ACHN (cell line): Measurements from ENCODE around the gene VPS9D1.
"Not testable (repeated sequence)": the region's sequence is repeated elsewhere in the genome, so short reads cannot be mapped to it uniquely, and the experiment has no call there.

Experiments used
- DNase-seq: peaks from one replicate; pipeline ENCODE4 v3.0.0-alpha.2; 2015
- in situ Hi-C: cut with HindIII; loops from 2 replicates; pipeline ENCODE4 v1.10.0; 2017; ENCODE audit warnings: low sequenced_read_pairs, low pct_ligation_motif_present, low pct_unique_long_range_greater_than_20kb

The VPS9D1 gene

DNA sequence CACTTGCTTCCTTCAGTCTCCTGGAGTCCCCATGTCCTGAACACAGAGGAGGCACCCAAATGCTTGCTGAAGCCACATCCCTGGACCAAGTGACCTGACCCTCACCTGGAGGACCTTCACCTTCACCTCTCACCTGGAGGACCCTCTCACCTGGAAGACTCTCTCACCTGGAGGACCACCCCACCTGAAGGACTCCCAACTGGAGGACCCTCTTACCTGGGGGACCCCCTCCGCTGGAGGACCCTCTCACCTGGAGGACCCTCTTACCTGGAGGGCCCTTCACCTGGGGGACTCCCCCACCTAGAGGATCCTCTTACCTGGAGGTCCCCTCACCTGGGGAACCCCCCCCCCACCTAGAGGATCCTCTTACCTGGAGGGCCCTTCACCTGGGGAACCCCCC lies 34.8 kb downstream of the VPS9D1 start:
- no peak for DNase-seq

DNA sequence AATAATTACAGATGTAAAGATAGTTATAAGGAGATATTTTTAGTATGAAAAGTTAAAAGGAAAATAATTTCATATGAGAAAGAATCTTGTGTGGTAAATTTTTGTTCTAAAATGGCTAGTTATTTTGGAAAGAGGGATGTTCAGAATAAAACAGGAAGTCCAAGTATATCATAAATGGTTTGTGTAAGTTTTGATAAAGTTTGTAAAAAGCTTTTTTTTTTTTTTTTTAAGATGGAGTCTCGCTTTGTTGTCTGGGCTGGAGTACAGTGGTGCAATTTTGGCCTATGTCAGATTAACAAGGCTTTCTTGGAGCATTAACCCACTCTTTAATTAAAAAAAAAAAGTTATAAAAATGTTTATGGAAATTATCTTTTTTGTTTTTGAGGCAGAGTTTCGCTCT lies 42.4 kb downstream of the VPS9D1 start:
- in situ Hi-C loops = no loop called here
- peak; percentile 34 for DNase-seq

More for the DNA sequence above, 34.8 kb downstream of the VPS9D1 start:
- in situ Hi-C loops = no loop called here

DNA sequence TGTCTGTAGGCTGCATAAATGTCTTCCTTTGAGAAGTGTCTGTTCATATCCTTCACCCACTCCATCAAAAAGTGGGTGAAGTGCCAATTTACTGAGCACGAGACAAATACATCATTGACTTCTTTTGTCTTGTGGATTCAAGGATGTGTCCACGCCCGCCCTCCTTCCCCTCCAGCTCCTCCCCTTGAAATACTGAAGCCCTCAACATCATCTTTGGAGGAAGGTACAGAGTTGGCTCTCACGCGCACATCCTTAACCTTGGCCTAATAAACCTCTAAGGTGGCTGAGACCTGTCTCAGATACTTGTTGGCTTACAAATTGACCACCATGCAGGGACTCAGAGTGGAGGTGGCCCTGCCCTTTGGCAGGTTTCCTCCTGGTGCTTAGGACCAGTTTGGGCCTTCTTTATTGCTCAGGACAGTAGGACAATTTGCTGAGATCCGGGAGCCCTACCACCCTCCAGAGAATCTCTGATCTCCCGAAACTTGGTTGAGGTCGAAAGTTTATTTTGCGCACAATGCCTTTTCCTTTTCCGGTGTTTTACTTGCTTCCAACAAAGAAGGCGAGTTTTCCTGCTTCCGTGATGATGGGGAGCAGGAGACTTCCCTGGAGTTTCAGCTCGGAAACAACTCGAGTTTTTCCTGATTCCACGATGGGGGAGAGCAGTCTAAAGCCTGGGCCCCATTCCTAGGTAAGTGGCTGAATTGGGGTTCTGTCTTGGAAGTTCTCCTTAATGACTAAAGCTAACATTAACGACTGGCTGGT lies 48.3 kb downstream of the VPS9D1 start:
- in situ Hi-C loops = no loop called here
- DNase-seq = no peak

DNA sequence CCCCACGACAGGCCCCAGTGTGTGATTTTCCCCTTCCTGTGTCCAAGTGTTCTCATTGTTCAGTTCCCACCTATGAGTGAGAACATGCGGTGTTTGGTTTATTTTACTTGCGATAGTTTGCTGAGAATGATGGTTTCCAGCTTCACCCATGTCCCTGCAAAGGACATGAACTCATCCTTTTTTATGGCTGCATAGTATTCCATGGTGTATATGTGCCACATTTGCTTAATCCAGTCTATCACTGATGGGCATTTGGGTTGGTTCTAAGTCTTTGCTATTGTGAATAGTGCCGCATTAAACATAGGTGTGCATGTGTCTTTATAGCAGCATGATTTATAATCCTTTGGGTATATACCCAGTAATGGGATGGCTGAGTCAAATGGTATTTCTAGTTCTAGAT lies 49.1 kb downstream of the VPS9D1 start:
- in situ Hi-C loops, DNase-seq: not testable (repeated sequence)

DNA sequence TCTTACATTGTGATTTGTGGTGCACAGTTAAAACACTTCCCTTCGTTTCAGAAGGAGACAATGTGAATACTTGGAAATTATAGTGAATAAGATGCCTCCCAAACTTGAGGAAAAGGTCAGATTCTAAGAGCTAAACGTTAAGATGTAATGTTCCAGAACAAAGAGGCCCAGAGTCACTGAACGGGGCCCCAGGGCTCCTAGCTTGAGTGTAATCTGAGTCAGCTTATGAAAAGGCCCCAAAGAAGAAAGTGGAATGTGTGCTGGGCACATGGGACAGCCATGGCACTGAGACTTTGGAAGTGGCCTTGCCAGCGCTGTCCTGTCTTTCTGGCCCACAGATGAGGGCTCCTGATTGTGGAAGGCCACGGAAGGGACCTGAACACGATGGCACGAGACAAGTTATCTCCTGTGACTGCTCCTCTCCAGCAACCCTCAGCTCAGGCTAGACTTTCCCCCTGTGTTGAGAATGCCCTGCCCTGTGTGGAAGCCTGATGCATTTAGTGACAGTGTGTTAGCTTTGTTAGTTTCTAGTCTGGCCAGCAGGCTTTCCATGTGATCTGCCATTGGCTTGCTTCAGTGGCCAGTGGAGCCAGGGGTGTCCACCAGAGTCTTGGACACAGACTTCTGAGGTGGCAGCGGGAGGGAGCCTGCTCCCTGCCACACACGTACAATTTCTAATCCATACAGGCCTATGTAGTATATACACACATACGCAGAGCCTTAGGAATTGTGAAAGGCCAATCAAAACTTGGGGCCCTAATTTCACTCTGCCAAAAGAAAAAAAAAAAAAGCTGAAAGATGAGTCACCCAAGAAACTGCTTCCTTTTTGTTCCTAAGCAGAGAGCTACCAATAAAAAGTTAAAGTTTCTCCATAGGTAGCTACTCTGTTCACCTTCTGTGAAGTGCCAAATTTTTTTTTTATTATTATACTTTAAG lies 49.9 kb downstream of the VPS9D1 start:
- in situ Hi-C loops = no loop called here

DNA sequence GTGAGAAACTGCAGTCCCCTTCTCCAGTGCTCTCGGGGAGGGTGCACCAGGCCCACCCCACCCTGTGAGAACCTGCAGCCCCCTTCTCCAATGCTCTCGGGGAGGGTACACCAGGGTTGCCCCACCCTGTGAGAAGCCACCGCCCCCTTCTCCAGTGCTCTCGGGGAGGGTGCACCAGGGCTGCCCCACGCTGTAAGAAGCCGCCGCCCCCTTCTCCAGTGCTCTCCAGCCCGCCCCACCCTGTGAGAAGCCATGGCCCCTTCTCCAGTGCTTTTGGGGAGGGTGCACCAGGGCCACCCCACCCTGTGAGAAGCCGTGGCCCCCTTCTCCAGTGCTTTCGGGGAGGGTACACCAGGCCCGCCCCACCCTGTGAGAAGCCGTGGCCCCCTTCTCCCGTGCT lies 50.9 kb downstream of the VPS9D1 start:
- in situ Hi-C loops = no loop called here
- no peak for DNase-seq

More for the DNA sequence above, 49.9 kb downstream of the VPS9D1 start:
- DNase-seq = peak; percentile 25

DNA sequence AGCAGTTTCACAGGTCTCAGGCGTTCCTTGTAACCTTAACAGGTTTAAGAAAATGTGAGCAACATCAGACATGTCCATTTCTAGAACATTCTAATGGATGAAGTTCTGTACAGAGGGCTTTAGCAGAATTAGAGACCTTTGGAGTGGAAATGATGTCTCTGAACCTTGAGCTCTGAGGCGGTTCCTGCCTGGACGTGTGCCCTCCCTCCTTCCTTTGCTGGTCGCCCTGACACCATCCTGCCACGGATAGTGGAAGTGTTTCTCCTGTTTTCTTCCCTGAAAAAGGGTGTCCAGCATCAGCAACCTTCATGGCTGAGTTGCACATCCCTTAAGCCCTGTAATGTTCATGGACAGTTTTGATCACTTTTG lies 51.9 kb downstream of the VPS9D1 start:
- in situ Hi-C loops = no loop called here
- DNase-seq = no peak

DNA sequence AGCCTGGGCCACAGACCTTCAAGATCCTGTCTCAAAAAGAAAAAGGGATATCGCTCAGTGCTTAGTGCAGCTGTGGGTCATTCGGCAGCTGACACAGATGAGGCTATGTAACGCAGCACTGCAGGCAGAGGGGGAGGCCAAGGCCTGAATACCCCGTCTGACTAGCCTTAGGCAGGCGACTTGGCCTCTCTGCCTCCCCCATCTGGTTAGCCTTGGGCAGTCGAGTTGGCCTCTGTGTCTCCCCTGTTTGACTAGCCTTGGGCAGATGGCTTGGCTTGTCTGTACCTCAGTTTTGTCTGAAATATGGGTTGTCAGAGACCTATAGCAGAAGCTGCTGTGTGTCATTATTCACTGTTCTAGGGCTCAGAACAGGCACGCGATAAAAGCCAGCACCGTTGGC lies 53.1 kb downstream of the VPS9D1 start:
- DNase-seq = peak; percentile 32
- in situ Hi-C loops = no loop called here

DNA sequence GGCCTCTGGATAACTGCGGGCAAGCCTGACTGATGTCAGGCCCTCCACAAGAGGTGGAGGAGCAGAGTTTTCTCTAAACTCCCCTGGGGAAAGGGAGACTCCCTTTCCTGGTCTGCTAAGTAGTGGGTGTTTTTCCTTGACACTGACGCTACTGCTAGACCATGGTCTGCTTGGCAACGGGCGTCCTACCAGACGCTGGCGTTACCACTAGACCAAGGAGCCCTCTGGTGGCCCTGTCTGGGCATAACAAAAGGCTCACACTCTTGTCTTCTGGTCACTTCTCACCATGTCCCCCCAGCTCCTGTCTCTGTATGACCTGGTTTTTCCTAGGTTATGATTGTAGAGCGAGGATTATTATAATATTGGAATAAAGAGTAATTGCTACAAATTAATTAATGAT lies 53.7 kb downstream of the VPS9D1 start:
- in situ Hi-C loops = not testable (repeated sequence)
- peak; percentile 64 for DNase-seq

DNA sequence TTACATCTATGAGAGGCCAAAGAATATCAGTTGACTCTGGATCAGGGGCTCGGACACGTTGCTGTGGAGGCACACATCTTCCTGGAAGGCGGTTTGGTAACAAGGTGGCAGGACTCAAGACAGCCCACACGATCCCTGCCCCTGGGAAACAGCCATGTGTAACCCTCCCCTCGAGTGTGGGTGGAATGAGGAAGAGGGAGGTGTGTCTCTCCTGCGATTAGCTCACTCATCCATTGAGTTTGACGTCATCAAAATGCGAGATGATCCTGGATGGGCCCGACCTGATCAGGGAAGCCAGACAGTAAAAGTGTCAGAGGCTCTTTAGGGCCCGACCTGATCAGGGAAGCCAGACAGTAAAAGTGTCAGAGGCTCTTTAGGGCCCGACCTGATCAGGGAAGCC lies 56.5 kb downstream of the VPS9D1 start:
- DNase-seq, in situ Hi-C loops: not testable (repeated sequence)

DNA sequence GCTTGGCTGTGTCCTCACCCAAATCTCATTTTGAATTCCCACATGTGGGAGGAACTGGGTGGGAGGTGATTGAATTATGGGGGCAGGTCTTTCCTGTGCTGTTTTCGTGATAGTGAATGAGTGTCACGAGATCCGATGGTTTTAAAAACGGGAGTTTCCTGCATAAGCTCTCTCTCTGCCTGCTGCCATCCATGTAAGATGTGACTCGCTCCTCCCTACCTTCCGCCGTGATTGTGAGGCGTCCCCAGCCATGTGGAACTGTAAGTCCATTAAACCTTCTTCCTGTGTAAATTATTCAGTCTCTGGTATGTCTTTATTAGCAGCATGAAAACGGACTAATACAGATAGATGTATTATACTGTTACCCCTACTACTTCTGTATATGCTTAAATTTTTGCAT lies 59.5 kb downstream of the VPS9D1 start:
- in situ Hi-C loops = no loop called here
- no peak for DNase-seq

DNA sequence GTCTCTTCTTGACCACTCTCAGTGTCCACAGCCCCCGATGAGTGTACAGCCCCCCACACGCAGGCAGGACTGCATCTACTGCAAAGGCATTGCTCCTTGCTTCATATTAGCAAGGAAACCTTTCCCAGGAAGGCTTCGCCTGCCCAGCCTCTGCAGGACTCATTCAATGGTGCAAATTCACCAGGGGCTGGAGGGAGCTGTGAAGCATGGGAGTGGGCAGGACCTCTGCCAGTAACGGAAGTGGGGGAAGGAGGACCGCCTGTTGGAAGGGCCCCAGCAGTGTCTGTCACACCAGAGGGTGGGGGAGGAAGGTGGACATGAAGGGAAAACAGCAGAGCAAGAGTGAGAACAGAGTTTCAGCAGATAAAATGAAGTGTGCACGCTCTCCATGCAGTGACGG lies 60.6 kb downstream of the VPS9D1 start:
- DNase-seq = no peak
- in situ Hi-C loops = no loop called here

DNA sequence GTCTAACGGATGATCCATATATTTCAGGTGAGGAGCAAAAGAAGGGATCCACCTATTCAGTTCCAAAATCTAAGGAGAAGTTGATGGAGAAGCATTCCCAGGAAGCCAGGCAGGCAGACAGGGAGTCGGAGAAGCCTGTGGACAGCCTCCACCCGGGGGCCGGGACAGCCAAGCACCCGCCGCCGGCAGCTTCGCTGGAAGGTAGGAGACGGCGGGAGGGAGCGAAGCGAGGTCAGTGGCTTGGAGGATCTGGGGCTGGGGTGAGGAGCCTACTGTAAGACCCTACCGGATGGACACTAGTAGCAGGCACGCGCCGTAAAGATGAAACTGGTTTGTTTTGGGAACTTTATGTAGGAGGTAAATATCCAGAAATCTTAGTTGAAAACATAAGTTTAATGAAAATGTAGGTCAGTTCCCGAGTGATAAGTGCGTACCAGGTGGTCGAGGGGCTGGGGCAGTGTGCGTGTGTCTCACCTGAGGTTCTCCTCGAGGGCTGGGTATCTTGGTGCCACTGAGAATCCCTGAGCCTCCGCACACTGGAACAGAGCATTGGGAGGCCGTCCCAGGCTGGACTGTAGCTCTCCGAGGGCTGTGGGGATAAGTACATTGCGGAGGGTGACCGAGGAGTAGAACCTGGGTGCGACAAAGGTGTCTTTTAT lies 62.3 kb downstream of the VPS9D1 start:
- DNase-seq = peak; percentile 34
- in situ Hi-C loops = no loop called here

DNA sequence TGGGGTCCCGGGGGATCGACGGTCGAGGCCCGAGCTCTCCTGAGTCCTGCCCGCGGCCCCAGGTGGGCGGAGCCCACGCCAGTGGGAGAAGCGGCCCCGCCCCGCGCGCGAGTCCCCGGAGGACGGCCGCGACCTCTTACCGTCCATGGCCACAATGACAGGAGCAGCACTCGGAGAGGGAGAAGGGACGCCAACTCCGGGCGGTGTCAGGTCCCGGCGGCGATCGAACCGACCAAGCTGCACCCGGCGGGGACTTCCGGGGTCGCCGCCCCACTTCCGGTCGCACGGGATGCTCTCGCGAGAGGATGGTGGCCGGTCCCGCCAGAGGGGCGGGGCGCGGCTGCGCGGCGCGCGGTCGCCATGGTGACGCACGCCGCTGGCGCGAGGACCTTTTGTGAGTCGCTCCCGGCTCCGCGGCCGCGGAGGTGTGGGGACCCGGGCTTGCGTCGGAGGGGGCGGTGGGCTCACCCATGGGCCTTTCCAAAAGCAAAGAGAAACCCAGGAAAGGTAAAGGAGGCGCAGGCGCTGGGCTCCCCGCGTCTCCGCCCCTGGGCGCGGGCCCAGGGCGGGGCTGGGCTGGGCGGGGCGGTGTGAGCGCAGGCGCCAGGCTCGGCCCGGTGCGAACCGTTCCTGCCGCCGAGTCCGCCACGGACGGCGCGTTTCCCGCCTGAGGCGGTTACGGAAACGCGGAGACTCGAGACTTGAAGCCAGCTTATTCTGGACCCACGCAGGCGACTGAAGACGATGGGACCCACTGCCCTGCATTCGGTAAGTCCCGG lies 63.1 kb downstream of the VPS9D1 start, which contains the start of the genes CHMP1A and SPATA33:
CHMP1A (minus strand) TSS at position 267 of the 779 bp plus-strand sequence; CDS start at position 147, 120 bp downstream.
SPATA33 (plus strand) TSS at position 395 of the 779 bp plus-strand sequence; CDS start at position 471, 76 bp downstream.
- in situ Hi-C loops = no loop called here

More for the DNA sequence above, 63.1 kb downstream of the VPS9D1 start, which contains the start of the genes CHMP1A and SPATA33:
- DNase-seq = peak; percentile 93
